Right lobe of liver (tissue), 6 donors: ENCODE results near the gene TBC1D8. TPM values are rescaled to one million over a fixed set of nuclear protein-coding genes. Genes with fewer than 3 reads are reported as not detected.

Source experiments
- ATAC-seq, 4 donors: fragments of 200-7000 bp; cut with Tn5 transposase; one replicate each; pipeline ENCODE4 v1.9.1; 2020; ENCODE audit warnings: mild to moderate bottlenecking in 4 of 4, moderate library complexity in 4 of 4
- DNase-seq, 3 donors: peaks; one replicate each; pipeline ENCODE4 v3.0.0-alpha.2; 2020
- H3K27ac ChIP-seq, 3 donors: fragments of 200-600 bp; one replicate each; pipeline ENCODE4 v1.8.0; 2022
- H3K27me3 ChIP-seq, 2 donors: fragments of 200-600 bp; one replicate each; pipeline ENCODE4 v1.8.0; 2022
- H3K36me3 ChIP-seq, 4 donors: fragments of 200-600 bp; sonication (generic) in 1 of 4; one replicate each; pipeline versions ENCODE4 v1.5.1 to v1.8.0; 2017 to 2022; ENCODE audit warnings: control low read depth in 1 of 4
- H3K4me1 ChIP-seq, 4 donors: fragments of 200-600 bp; sonication (generic) in 1 of 4; one replicate each; pipeline versions ENCODE4 v1.5.1 to v1.8.0; 2017 to 2022; ENCODE audit warnings: control low read depth in 1 of 4
- H3K4me3 ChIP-seq, 3 donors: fragments of 200-600 bp; one replicate each; pipeline ENCODE4 v1.8.0; 2022
- H3K9me3 ChIP-seq, 4 donors: fragments of 200-600 bp; sonication (generic) in 1 of 4; one replicate each; pipeline versions ENCODE4 v1.5.1 to v1.8.0; 2017 to 2022; ENCODE audit warnings: control low read depth in 1 of 4
- CTCF ChIP-seq, 4 donors: fragments of 200-600 bp in 3 of 4; fragments of 450-650 bp in 1 of 4; IDR thresholded peaks; one replicate each; pipeline versions ENCODE4 v1.5.1 to v1.8.0; 2016 to 2022; ENCODE audit warnings: antibody characterized with exemption in 4 of 4, mild to moderate bottlenecking in 2 of 4
- POLR2A ChIP-seq: fragments of 450-650 bp; IDR thresholded peaks from one replicate; pipeline ENCODE4 v1.6.1; 2017; ENCODE audit warnings: antibody characterized with exemption, mild to moderate bottlenecking
- WGBS: methylation state at CpG from one replicate; pipeline ENCODE4 v1.1.6; 2018; ENCODE audit warnings: low coverage, low lambda C conversion rate; ENCODE audit not compliant: insufficient coverage; ENCODE audit errors: missing lambda C conversion rate; 5-methylcytosine and 5-hydroxymethylcytosine counted together
- intact Hi-C, 2 donors: fragments of 100-400 bp; cut with DNase I; formaldehyde crosslinking; loops; one replicate each; pipeline versions ENCODE4 v1.11.2 to v1.14.1; 2022
- total RNA-seq, 6 experiments: library from RNA; depleted of rRNA in 2 of 6; stranded (reverse); fragments of >200 nt in 2 of 6; fragmentation: NEBNext Ultra II Directional in 3 of 6; extraction: Animal tissue kit (Norgen Biotek cat#: 25700) in 3 of 6; gene quantifications; one replicate each; pipeline versions ENCODE4 v1.1.0 to v1.2.4, GENCODE V29; 2016 to 2023
- donor health status: DM: no; HTN: yes; CAD: no.
- donor health status: DM: no; HTN: no; CAD: no.
- donor health status: DM: no; HTN: no; CAD: no.
- donor health status: DM: no; HTN: yes; CAD: no.
- donor health status: DM: no; HTN: yes; CAD: no.

The TBC1D8 gene
- total RNA-seq, 6 experiments from 2014 or later, result 17.3 to 31.2 (median 21.5) TPM

- no peaks in the 10 kb centered on the region for H3K27me3 ChIP-seq
- no peaks in the 10 kb centered on the region for H3K9me3 ChIP-seq
- no peak for DNase-seq
- no peaks in the 10 kb centered on the region for H3K36me3 ChIP-seq
- no peak for ATAC-seq
- intact Hi-C loops, result no loop called here
- H3K4me1 ChIP-seq, result peaks cover 0 to 39% (median 18%) of the 10 kb centered on the region in 4 donors
- WGBS, result 90% methylated on average over 2 of the region's 2 CpGs
- no peak overlapping the region for H3K4me3 ChIP-seq
- TF ChIP-seq CTCF (IDR thresholded peaks at IDR 0.05) (no peak), POLR2A (no peak)
- H3K27ac ChIP-seq, result no peak overlapping the region
Measured at GRCh38 chr2:101132202-101132601, 19.0 kb downstream of the TBC1D8 start.

GRCh38 chr2:101130081-101130480 lies 21.1 kb downstream of the TBC1D8 start:
- ATAC-seq, result no peak
- DNase-seq, result no peak

GRCh38 chr2:101127319-101128056 lies 23.7 kb downstream of the TBC1D8 start:
- Histone ChIP-seq H3K4me3 (no peak overlapping the region), H3K9me3 (no peaks in the 10 kb centered on the region), H3K36me3 (no peaks in the 10 kb centered on the region), H3K27ac (no peak overlapping the region), H3K4me1 (peaks cover 0 to 43% (median 21%) of the 10 kb centered on the region in 4 donors), H3K27me3 (no peaks in the 10 kb centered on the region)
- WGBS, result 70% methylated on average over 5 of the region's 5 CpGs
- DNase-seq, result no peak
- intact Hi-C loops, result no loop called here
- ATAC-seq, result no peak
- TF ChIP-seq POLR2A (no peak), CTCF (IDR thresholded peaks at IDR 0.05) (no peak)

More at GRCh38 chr2:101130081-101130480, 21.1 kb downstream of the TBC1D8 start:
- no peaks in the 10 kb centered on the region for H3K9me3 ChIP-seq
- H3K4me3 ChIP-seq, result no peak overlapping the region
- TF ChIP-seq POLR2A (no peak), CTCF (IDR thresholded peaks at IDR 0.05) (no peak)
- no peaks in the 10 kb centered on the region for H3K36me3 ChIP-seq
- intact Hi-C loops, result no loop called here
- peaks cover 0 to 34% (median 17%) of the 10 kb centered on the region in 4 donors for H3K4me1 ChIP-seq
- no peaks in the 10 kb centered on the region for H3K27me3 ChIP-seq
- no peak overlapping the region for H3K27ac ChIP-seq
- 93% methylated on average over 5 of the region's 13 CpGs for WGBS

GRCh38 chr2:101125808-101126207 lies 25.4 kb downstream of the TBC1D8 start:
- WGBS, result 89% methylated on average over 3 of the region's 3 CpGs
- H3K27ac ChIP-seq, result peak overlapping the region; percentile 36 to 76 (median 75)
- no peak for ATAC-seq
- no peak for TF ChIP-seq CTCF (IDR thresholded peaks at IDR 0.05)
- TF ChIP-seq POLR2A, result no peak
- no peaks in the 10 kb centered on the region for H3K36me3 ChIP-seq
- H3K4me1 ChIP-seq, result peaks cover 0 to 53% (median 28%) of the 10 kb centered on the region in 4 donors
- no peak for DNase-seq
- H3K27me3 ChIP-seq, result no peaks in the 10 kb centered on the region
- H3K4me3 ChIP-seq, result no peak overlapping the region
- no peaks in the 10 kb centered on the region for H3K9me3 ChIP-seq
- intact Hi-C loops, result no loop called here
